GM12875 (cell line): ENCODE data around the gene NLRP9.
A peak's percentile ranks its signal among the peaks of the same experiment; 100 is the strongest.
"Not testable (repeated sequence)": the region's sequence is repeated elsewhere in the genome, so short reads cannot be mapped to it uniquely, and the experiment has no call there.

ENCODE experiments used
- H3K4me3 ChIP-seq: one replicate; pipeline ENCODE4 v1.5.1; 2011; ENCODE audit warnings: low read depth, low read length, control low read depth
- TF ChIP-seq, protein P1 (sequence below): IDR thresholded peaks from 2 replicates; pipeline ENCODE4 v1.5.1; 2011; ENCODE audit warnings: low read depth, mild to moderate bottlenecking, control low read depth, inconsistent platforms, low read length, moderate library complexity, borderline replicate concordance; ENCODE audit not compliant: insufficient read depth

The NLRP9 gene

GRCh38 chr19:55738302-55738701 lies at the start of gene NLRP9:
Gene NLRP9 (minus strand): TSS chr19:55738402. CDS start chr19:55738374, 28 bp downstream.
- no peak within 1 kb of the TSS for H3K4me3 ChIP-seq
- TF ChIP-seq, protein P1, sequence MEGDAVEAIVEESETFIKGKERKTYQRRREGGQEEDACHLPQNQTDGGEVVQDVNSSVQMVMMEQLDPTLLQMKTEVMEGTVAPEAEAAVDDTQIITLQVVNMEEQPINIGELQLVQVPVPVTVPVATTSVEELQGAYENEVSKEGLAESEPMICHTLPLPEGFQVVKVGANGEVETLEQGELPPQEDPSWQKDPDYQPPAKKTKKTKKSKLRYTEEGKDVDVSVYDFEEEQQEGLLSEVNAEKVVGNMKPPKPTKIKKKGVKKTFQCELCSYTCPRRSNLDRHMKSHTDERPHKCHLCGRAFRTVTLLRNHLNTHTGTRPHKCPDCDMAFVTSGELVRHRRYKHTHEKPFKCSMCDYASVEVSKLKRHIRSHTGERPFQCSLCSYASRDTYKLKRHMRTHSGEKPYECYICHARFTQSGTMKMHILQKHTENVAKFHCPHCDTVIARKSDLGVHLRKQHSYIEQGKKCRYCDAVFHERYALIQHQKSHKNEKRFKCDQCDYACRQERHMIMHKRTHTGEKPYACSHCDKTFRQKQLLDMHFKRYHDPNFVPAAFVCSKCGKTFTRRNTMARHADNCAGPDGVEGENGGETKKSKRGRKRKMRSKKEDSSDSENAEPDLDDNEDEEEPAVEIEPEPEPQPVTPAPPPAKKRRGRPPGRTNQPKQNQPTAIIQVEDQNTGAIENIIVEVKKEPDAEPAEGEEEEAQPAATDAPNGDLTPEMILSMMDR = no peak

DNA sequence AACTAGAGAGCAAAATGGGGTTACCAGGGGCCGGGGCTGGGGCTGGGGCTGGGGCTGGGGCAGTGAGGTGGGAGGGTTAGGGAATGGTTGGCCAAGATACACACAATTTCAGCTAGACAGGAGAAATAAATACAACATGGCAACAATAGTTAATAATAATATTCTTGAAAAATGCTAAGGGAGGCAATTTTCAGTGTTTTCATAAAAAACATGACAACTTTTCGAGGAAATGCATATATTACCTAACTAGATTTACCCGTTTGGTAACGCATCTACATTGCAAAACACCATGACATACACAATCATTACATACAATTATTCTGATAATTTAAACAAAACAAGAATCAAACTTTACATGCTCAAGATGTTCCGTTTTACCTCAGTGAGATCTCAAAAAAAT lies 42.9 kb upstream of the NLRP9 start:
- no peak overlapping the region for H3K4me3 ChIP-seq
- TF ChIP-seq, protein P1 = no peak

GRCh38 chr19:55778331-55778730 lies 40.1 kb upstream of the NLRP9 start:
- TF ChIP-seq, protein P1 = no peak
- H3K4me3 ChIP-seq = no peak overlapping the region

DNA sequence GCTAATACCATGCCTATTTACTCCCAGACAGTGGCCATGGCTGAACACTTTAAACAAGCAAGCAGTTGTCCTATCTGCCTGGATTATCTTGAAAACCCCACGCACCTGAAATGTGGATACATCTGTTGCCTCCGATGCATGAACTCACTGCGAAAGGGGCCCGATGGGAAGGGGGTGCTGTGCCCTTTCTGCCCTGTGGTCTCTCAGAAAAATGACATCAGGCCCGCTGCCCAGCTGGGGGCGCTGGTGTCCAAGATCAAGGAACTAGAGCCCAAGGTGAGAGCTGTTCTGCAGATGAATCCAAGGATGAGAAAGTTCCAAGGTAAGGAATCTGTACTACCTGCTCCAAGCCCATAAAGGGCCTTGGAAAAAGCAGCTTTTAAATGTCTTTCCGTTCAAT lies 39.3 kb upstream of the NLRP9 start:
- TF ChIP-seq, protein P1 = peak; percentile 41; the same call in 1 of the 2 replicates
- no peak overlapping the region for H3K4me3 ChIP-seq

GRCh38 chr19:55769632-55770031 lies 31.4 kb upstream of the NLRP9 start:
- H3K4me3 ChIP-seq = not testable (repeated sequence)

- not testable (repeated sequence) for H3K4me3 ChIP-seq
These were observed 30.6 kb upstream of the NLRP9 start, which contains the start of gene RFPL4AL1 for GRCh38 chr19:55768818-55769217. Gene RFPL4AL1 (plus strand): TSS chr19:55769118. CDS start chr19:55771805, 2,687 bp downstream.

- TF ChIP-seq, protein P1 = no peak
- H3K4me3 ChIP-seq = no peak overlapping the region
These were observed 28.3 kb upstream of the NLRP9 start for GRCh38 chr19:55766466-55766865.

DNA sequence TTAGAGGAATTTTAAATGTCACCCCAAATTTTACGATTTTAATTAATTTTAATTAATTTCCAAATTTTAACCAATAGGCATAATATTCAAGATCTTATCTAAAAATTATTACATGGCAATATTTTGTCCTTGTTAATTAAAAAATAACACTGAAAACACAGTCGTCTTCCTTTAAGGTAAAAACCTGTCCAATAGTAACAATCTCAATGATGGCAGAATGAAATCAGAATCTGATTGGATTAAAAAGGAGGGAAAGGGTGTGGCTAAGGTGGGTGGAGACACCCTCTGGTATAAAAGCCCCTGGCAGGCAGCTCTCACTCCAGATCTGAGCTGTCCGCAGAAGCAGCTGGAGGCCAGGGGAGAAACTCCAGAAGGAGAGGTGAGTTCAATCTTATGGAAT lies 20.6 kb upstream of the NLRP9 start, which contains the start of gene RFPL4A:
RFPL4A (plus strand) TSS at position 301 of the 400 bp plus-strand sequence. CDS start 2,704 bp downstream, outside the sequence.
- H3K4me3 ChIP-seq = not testable (repeated sequence)

- H3K4me3 ChIP-seq = not testable (repeated sequence)
These were observed 18.6 kb upstream of the NLRP9 start for GRCh38 chr19:55756808-55757207.

- TF ChIP-seq, protein P1 = no peak
- no peak overlapping the region for H3K4me3 ChIP-seq
These were observed 15.2 kb upstream of the NLRP9 start for GRCh38 chr19:55753401-55753800.
